GM19438 (cell line): ENCODE data around the gene C2CD4C.
"Not testable (repeated sequence)": the region's sequence is repeated elsewhere in the genome, so short reads cannot be mapped to it uniquely, and the experiment has no call there.

Source experiments
- ATAC-seq: cut with Tn5 transposase; IDR thresholded peaks from one replicate; pipeline ENCODE4 v1.9.1; 2021; ENCODE audit warnings: low read depth; ENCODE audit not compliant: unreplicated experiment

C2CD4C gene

DNA sequence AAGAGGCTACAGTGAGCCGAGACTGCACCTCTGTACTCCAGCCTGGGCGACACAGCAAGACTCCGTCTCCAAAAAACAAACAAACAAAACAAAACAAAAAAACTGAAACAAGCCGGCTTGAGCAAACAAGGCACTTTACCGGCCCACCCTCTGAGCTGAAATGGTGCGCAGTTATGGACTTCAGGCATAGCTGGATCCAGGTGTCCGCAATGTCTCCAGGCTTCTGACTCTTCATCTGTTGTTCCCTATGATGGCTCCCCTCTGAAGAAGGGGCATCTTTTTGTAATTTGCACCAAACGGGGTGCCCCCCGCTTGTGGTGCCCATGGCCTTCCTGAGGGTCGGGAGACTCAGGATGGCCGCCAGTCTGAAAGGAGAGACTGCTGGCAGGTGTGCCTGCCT is 6.2 kb downstream of the C2CD4C start:
- ATAC-seq: no peak

DNA sequence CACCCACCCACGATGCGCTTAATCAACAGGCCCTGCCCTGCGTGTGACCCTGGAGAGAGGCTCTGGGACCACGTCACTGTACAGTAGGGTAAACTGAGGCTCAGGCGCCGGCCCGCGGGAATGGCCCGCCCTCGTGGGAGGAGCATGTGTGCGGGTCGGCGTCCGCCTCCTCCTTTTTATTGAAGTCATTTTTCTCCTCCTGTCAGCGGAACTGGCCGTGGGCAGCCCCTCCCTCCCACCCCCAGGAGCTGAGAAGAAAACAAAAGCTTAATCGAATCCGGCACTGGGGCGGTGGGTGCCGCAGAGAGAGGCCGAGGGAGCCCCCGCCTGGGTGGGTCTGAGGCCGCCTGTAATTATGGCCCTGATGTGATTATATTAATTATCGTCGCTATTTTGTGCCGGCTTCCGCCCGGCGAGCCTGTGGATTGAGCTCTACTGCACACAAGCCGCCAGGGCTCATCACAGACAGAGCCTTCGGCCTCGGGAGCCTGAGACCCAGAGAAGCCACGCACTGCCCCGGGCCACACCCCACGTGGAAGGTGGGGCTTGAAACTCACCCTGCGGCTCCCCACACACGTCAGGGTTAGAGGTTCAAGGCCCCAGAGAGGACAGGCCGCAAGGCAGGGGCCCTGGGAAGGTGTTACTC is 7.0 kb downstream of the C2CD4C start:
- ATAC-seq: no peak

DNA sequence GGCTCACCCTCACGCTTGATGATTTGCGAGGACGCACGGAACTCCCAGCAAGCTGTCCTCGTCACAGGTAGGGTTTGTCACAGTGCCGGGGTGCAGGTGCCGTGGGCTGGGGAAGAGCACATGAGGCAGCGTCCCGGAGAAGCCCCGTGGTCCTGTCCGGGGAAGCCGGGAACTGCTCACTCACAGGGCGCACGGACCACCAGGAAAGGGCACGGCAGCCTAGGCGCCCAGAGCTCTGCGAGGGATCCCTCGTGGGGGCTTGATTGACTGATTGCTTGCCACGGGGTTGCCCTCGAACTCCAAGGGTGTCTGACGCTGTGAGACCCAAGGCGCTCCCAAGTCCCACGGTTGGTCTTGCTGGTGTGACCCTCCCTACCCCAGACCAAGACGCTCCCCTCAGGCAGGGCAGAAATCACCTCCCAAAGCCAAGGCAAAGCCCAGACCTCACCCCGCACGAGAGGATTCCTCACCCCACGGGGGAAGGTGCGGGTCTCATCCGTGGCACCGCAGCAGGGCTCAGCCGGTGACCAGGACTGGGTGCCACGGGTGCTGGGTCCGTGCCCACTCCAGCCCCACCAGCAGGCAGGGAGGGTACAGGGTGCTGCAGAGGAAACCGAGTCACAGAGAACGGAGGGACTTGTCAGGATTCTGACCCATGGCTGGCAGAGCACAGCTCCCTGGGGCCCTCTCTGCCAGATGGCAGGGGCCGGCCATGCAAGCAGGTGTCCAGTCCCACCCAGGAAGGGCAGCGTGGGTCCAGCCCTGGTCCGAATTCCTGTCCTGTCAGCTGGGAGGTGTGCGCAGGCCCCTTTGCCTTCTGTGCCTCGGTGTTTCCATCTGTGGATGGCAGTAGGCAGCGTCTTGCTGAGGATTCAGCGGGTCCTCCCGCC is 7.7 kb downstream of the C2CD4C start:
- no peak for ATAC-seq

DNA sequence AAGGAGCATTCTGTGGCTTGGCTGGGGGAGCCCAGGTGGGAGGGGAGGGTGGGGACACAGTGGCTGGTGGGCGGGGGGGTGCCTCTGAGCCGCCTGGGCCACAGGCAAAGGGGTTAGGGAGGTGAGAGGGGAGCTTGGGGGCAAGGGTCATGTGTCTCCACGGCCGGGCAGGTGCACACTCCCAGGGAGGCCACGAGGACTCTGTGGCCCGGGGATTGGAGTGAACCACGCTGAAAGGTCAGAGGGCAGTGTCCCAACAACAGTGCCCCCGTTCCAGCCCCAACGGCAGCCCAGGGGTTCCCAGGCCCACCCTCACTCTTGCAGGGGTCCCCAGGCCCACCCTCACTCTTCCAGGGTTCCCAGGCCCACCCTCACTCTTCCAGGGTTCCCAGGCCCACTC is 9.6 kb downstream of the C2CD4C start:
- ATAC-seq: no peak

DNA sequence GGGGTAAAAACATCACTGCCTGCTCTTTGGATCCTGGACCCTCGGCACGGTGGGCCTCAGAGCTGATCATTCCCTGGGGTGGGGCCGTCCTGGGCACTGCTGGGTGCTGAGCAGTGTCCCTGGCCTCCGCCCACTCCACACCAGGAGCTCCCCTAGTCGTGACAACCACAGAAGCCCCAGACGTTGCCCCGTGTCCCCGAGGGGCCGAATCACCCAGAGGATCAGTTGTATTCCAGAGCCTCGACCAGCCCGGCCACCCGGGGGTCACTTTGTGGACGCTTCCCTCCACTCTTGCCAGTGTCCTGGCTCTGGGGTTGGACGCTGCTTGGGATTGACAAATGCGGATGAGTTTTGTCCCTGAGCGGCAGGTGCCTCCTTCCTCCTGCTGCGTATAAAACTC is 10.2 kb downstream of the C2CD4C start:
- no peak for ATAC-seq

DNA sequence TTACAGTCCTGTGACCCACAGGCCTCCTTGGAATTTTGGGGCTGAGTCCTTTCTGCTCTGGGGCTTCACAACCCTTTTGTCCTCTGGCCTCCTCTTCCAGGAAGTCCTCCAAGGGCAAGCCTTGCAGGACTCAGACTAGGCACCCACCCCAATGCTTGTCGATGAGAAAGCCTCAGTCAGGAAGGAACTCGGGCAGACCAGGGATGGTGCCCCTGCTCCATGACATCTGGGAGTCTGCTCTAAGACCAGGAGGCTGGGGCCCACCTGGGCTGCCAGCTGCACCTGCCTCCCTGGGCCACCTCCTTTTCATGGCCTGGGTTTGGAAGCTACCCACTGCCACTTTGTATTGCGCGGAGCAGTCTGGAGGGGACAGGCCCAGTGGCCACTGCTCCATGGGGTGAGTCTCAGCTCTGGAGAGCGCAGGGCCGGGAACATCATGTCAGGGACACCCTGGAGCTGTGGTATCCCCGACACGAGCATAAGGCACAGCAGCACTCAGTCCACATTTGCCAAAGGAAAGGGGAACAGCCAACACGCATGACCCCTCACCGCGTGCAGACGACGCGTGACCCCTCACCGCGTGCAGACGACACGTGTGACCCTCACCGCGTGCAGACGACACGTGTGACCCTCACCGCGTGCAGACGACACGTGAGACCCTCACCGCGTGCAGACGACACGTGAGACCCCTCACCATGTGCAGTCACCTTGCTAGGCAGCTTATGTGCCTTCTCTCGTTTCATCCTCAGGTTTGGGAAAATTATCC is 10.8 kb downstream of the C2CD4C start:
- ATAC-seq: no peak

DNA sequence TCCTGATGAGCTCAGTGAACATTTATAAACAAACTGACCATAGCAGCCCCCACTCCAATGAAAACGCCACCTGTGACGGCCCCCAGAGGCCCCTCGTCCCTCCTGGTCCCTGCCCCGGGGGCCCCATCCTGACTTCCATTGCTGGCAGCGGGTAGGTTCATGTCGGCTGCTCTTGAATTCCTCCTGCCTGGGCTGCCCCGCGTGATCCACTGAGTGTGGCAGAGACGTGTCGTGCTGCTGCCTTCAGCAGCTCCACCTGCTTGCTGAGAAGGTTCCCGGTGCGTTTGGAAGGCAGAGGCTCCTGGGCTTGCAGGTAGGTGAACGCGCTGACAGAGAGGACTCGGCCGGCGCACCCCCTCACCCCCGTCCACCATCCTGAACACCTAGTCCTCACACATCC is 11.6 kb downstream of the C2CD4C start:
- ATAC-seq: no peak

DNA sequence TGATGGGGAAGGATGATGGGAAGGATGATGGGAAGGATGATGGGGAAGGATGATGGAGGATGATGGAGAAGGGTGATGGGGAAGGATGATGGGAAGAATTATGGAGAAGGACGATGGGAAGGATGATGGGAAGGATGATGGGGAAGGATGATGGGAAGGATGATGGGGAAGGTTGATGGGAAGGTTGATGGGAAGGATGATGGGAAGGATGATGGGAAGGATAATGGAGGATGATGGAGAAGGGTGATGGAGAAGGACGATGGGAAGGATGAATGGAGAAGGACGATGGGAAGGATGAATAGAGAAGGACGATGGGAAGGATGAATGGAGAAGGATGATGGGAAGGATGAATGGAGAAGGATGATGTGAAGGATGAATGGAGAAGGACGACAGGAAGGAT is 13.5 kb downstream of the C2CD4C start:
- no peak for ATAC-seq

DNA sequence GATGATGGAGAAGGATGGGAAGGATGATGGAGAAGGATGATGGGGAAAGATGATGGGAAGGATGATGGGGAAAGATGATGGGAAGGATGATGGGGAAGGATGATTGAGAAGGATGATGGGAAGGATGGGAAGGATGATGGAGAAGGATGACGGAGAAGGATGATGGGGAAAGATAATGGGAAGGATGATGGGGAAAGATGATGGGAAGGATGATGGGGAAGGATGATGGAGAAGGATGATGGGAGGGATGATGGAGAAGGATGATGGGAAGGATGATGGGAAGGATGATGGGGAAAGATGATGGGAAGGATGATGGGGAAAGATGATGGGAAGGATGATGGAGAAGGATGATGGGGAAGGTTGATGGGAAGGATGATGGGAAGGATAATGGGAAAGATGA is 14.1 kb downstream of the C2CD4C start:
- not testable (repeated sequence) for ATAC-seq

DNA sequence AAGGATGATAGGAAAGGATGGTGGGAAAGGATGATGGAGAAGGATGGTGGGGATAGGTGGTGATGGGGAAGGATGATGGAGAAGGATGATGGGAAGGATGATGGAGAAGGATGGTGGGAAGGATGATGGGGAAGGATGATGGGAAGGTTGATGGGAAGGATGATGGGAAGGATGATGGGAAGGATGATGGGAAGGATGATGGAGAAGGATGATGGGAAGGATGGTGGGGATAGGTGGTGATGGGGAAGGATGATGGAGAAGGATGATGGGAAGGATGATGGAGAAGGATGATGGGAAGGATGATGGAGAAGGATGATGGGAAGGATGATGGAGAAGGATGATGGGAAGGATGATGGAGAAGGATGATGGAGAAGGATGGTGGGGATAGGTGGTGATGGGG is 15.4 kb downstream of the C2CD4C start:
- not testable (repeated sequence) for ATAC-seq

DNA sequence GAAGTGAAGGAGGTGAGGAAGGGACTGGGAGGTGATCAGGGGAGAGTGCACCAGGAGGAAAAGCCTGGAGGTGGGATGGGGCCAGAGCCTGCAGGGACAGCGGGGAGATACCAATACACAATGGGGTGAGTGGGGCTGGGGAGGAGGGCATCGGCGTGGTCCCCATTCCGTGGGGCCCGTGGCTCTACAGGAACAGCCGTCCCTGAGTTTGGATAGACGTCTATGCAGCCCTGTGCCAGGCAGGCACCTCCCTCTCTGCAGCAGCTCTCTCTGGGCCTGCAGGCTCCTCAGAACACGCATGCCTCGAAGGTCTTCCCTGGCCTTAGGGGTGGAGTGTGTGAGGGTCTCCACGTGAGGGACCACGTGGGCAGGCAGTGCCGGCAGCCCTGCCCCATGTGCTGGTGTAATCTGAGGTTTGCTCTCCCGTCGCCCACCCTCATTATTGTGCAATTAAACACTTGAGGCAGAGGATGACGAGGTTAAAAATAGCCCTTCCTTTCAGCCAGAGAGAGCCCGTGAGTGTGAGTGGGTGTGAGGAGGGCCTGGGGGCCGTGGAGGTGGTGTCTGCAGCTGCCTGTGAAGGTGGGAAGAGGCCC is 16.5 kb downstream of the C2CD4C start:
- no peak for ATAC-seq

DNA sequence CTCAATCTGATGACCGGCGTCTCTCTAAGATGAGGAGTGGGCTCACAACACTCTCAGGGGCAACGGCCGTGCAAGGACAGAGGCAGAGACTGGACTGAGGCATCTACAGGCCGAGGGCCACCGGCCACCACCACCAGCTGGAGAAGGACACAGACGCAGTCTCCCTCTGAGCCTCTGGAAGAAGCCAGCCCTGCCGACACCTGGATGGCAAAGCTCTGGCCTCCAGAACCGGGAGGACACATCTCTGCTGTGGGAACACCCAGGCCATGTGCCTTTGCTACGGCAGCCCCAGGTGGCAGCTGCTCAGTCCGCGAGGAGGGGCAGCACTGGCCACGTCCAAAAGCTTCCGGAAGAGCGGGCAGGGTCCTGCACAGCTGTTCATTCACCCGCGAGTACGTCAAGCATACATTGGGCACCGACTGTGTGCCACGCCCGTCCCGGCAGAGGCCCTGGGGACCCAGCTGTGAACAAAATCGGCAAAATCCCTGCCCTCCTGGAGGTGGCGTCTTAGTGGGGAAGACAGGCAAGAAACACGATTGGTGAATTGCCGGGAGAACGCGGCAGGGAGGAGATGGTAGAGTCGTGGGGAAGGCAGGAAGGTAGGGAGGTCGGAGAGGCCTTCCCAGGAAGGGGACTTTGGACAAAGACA is 17.1 kb downstream of the C2CD4C start:
- ATAC-seq: no peak

DNA sequence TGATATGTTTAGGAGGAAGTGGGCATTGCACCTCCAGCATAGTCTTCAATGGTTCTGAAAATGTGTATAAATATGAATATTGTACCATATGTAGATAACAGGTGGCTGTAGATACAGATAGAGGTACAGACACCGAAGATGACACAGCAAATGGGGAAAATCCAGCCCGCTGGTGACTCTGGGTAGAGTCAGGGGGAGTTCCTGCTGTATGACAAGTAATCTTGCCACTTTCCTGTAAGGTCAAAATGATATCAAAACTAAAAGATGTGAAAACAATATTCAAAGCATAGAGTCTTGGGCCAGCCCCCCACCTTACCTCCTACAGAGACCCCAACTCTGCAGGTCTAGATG is 17.8 kb downstream of the C2CD4C start:
- ATAC-seq: no peak

DNA sequence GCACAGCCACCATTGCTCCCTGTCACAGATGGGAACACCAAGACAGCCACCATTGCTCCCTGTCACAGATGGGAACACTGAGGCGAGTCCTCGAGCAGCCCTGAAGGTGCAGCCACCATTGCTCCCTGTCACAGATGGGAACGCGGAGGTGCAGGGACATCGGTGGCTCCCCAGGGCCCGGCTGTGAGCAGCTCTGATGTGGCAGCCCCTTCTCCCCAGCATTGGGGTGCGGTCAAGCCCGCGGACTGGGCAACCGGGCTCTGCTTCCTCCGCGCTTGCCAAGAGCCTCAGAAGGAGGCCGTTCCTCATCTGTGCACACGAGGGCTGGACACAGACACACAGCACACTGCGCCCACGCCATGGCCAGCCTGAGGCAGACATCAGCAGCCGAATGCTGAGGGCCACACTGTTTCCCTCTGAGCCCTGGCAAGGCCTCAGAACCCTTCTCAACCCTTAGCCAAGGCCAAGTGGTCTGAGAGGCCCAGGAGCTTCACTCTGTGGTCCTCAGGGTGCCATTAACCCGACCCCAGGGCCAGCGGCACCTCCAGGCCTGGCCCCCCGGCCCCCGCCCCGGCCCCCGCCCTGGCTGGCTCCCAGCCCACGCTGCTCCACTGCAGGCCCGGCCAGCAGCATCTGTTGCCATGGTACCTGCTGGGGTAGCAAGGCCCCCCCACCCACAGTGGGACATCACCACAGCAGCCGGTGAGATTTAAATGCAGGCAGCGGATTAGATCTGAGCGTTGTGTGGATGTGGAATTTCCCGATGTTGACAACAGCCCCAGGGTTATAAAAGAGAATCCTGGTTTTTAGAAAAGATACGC is 18.4 kb downstream of the C2CD4C start:
- ATAC-seq: no peak

DNA sequence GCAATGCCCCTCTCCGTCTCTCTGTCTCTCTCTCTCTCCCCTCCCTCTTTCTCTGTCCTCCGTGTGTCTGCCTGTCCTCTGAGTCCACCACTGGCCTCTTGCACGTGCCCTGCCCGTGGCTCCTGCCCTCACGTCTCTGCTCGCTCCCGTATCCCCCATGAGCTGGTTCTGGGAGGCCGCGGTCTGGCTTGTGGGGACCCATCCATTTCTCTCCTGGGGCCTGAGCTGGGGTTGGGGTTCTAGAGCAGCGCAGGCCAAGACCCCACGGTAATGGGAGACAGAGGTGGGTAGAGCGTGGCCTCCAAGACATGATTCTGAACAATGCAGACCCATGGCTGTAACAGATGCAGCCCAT is 19.0 kb downstream of the C2CD4C start:
- ATAC-seq: no peak

DNA sequence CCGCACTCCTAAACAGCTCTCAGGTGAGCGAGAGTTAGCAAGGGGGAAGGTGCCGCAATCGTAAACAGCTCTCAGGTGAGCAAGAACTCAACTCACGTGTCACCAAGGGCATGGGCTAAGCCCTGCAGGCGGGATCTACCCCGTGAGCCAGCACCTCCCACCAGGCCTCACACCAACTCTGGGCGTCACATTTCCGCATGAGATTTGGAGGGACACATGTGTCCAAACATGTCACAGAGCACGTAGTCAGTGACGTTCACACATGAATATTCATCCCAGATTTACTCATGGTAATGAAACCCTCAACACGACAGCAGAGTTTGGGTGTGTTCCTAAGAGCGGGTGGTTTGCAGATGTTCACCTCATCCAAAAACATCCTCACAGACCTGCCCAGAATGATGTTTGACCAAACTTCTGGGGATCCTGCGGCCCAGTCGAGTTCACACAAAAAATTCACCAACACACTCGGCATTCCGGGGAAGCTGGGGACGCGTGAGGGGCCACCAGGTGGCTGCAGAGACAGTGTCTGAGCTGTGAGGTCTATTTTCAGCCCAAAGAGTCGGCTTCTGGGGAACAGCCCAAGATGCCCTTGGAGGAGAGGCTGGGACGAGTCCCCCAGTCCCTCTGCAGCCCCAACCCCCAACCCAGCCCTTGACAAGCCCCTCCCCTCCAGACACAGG is 19.6 kb downstream of the C2CD4C start:
- no peak for ATAC-seq

DNA sequence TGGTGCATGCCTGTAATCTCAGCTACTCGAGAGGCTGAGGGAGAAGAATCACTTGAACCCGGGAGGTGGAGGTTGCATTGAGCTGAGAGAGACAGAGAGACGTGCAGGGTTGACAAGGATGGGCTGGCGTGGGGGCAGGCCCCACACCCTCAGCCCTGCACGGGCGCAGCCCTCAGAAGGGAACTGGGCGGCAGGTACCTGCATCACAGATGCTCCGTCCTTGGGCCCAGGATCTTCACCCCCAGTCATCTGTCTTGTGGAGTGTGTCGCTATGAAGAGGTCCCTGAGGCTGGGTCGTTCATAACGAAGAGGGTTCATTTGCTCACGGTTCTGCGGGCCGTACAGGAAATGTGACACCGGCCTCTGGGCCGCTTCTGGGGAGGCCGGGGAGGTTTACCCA is 20.3 kb downstream of the C2CD4C start:
- no peak for ATAC-seq

DNA sequence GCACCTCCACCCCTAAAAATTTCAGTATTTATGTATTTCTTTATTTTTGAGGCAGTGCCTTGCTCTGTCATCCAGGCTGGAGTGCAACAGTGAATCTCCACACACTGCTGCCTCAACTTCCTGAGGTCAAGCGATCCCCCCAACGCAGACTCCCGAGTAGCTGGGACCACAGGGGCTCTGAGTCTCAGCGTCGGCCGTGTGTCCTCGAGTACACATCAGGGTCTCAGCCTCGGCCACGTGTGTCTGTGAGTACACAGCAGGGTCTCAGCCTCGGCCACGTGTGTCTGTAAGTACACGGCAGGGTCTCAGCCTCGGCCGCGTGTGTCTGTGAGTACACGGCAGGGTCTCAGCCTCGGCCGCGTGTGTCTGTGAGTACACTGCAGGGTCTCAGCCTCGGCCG is 21.2 kb downstream of the C2CD4C start:
- no peak for ATAC-seq

DNA sequence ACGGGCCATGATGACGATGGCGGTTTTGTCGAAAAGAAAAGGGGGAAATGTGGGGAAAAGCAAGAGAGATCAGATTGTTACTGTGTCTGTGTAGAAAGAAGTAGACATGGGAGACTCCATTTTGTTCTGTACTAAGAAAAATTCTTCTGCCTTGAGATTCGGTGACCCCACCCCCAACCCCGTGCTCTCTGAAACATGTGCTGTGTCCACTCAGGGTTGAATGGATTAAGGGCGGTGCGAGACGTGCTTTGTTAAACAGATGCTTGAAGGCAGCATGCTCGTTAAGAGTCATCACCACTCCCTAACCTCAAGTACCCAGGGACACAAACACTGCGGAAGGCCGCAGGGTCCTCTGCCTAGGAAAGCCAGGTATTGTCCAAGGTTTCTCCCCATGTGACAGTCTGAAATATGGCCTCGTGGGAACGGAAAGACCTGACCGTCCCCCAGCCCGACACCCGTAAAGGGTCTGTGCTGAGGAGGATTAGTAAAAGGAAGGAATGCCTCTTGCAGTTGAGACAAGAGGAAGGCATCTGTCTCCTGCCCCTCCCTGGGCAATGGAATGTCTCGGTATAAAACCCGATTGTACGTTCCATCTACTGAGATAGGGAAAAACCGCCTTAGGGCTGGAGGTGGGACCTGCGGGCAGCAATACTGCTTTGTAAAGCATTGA is 22.2 kb downstream of the C2CD4C start:
- not testable (repeated sequence) for ATAC-seq
